ENCODE data around the gene ORC6.

ORC6 gene

GRCh38 chr16:46689365-46690280, at the start of gene ORC6:
TSS of gene ORC6 (plus strand) at chr16:46689659. CDS start at chr16:46689706, 47 bp downstream.
- H3K4me3 ChIP-seq (ENCODE audit: low read length), result peak within 1 kb of the TSS; percentile 84
- DNase-seq (ENCODE audit: low read depth), result peak; percentile 96
- TF ChIP-seq CTCF (IDR thresholded peaks at IDR 0.05; ENCODE audit: insufficient read depth, low read depth, low read length, missing control alignments), result peak; percentile 61

- no peak for TF ChIP-seq CTCF (IDR thresholded peaks at IDR 0.05; ENCODE audit: insufficient read depth, low read depth, low read length, missing control alignments)
- no peak for DNase-seq (ENCODE audit: low read depth)
- H3K4me3 ChIP-seq (ENCODE audit: low read length), result no peak overlapping the region
Observed at GRCh38 chr16:46648656-46649055, 40.8 kb upstream of the ORC6 start.

GRCh38 chr16:46649588-46650253, 39.7 kb upstream of the ORC6 start:
- no peak for DNase-seq (ENCODE audit: low read depth)
- H3K4me3 ChIP-seq (ENCODE audit: low read length), result no peak overlapping the region
- no peak for TF ChIP-seq CTCF (IDR thresholded peaks at IDR 0.05; ENCODE audit: insufficient read depth, low read depth, low read length, missing control alignments)

GRCh38 chr16:46650254-46650623, 39.2 kb upstream of the ORC6 start:
- no peak for TF ChIP-seq CTCF (IDR thresholded peaks at IDR 0.05; ENCODE audit: insufficient read depth, low read depth, low read length, missing control alignments)
- H3K4me3 ChIP-seq (ENCODE audit: low read length), result no peak overlapping the region
- no peak for DNase-seq (ENCODE audit: low read depth)

- H3K4me3 ChIP-seq (ENCODE audit: low read length), result no peak overlapping the region
- DNase-seq (ENCODE audit: low read depth), result no peak
- no peak for TF ChIP-seq CTCF (IDR thresholded peaks at IDR 0.05; ENCODE audit: insufficient read depth, low read depth, low read length, missing control alignments)
Observed at GRCh38 chr16:46651305-46651704, 38.2 kb upstream of the ORC6 start.

- no peak for DNase-seq (ENCODE audit: low read depth)
- no peak for TF ChIP-seq CTCF (IDR thresholded peaks at IDR 0.05; ENCODE audit: insufficient read depth, low read depth, low read length, missing control alignments)
- H3K4me3 ChIP-seq (ENCODE audit: low read length), result no peak overlapping the region
Observed at GRCh38 chr16:46658925-46659324, 30.5 kb upstream of the ORC6 start.
